HAP-1 (cell line): ENCODE measurements around the gene XRCC4.
"Not testable (repeated sequence)": the region's sequence is repeated elsewhere in the genome, so short reads cannot be mapped to it uniquely, and the experiment has no call there.

Experiments used
- DNase-seq, 2 experiments: peaks; one replicate each; pipeline ENCODE4 v3.0.0-alpha.2; 2016 to 2020; ENCODE audit warnings: low spot score in 2 of 2
- H3K27me3 ChIP-seq: fragments of 250-450 bp; sonication (Bioruptor Pico); 2 replicates; pipeline ENCODE4 v1.5.1; 2020; ENCODE audit warnings: low read depth, mild to moderate bottlenecking, moderate library complexity
- H3K36me3 ChIP-seq: fragments of 250-450 bp; sonication (Bioruptor Pico); replicated peaks from 2 replicates; pipeline ENCODE4 v1.5.1; 2020; ENCODE audit warnings: mild to moderate bottlenecking
- H3K4me1 ChIP-seq: fragments of 250-450 bp; sonication (Bioruptor Pico); 2 replicates; pipeline ENCODE4 v1.5.1; 2020; ENCODE audit warnings: mild to moderate bottlenecking
- H3K4me3 ChIP-seq: fragments of 250-450 bp; sonication (Bioruptor Pico); 2 replicates; pipeline ENCODE4 v1.5.1; 2020; ENCODE audit warnings: mild to moderate bottlenecking, moderate library complexity
- H3K9me3 ChIP-seq: fragments of 250-450 bp; sonication (Bioruptor Pico); 2 replicates; pipeline ENCODE4 v1.5.1; 2020; ENCODE audit warnings: mild to moderate bottlenecking, moderate library complexity
- in situ Hi-C: fragments of 300-500 bp; cut with MboI; formaldehyde crosslinking; loops from 3 replicates; pipeline ENCODE4 v1.14.3; 2020; ENCODE audit warnings: low sequenced_read_pairs, inconsistent platforms, mixed read lengths

The XRCC4 gene

DNA sequence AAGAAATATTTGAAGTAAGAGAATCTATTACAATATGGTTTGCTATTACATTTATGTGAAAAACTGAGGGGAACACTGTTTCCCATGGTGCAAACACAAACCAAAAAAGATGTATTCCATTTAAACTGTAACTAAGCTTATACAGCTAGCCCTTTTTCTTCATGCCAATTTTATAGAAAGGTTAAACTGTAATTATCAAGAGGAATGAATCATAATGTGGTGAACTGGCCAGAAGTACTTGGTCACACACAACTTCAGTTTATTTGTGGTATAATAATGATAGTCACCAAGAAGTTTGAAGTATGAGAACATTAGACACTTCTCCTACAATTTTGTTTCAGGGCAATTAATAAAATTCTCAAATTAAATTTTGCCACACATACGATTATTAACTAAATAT, 177.9 kb downstream of the XRCC4 start:
- H3K9me3 ChIP-seq: no peaks in the 10 kb centered on the region
- no peak for DNase-seq
- H3K27me3 ChIP-seq: no peaks in the 10 kb centered on the region
- H3K4me3 ChIP-seq: no peak overlapping the region
- in situ Hi-C loops: no loop called here
- H3K36me3 ChIP-seq: no peaks in the 10 kb centered on the region
- H3K4me1 ChIP-seq: no peaks in the 10 kb centered on the region

DNA sequence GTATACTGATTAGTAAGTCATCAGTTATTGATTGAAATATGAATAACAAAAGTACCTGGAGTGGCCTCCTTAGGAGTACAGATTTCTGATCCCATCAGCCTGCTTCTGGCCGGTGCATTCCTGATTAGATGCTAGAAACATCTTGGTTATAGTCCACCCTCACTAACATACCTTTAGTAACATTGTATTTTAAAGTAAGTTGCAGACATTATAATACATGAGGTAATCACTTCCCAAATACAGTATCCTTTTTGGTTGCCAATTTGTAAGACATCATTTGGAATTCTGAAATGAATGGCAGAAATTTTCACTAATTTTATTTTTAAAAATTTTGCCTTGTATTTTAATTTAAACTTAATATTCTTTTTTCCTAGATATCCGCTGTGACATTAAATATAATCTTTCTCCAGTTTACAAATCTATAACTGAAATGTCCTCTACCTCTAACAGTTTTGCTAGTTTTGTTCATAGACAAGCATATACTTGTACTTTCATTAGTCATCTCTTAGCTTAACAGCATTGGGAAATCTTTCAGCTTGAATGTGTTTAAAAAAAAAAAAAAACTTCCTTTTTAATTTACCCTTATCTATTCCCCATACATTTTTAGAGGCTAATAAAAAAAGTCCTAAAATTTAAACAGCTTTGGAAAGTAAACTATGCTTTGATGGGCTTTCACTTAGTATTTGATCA, 178.9 kb downstream of the XRCC4 start:
- no peak overlapping the region for H3K4me3 ChIP-seq
- in situ Hi-C loops: no loop called here
- DNase-seq: no peak

GRCh38 chr5:83257684-83258083, 180.3 kb downstream of the XRCC4 start:
- DNase-seq, H3K4me1 ChIP-seq, H3K9me3 ChIP-seq, H3K27me3 ChIP-seq, H3K36me3 ChIP-seq, H3K4me3 ChIP-seq, in situ Hi-C loops: not testable (repeated sequence)

More for the DNA sequence above, 178.9 kb downstream of the XRCC4 start:
- H3K27me3 ChIP-seq: no peaks in the 10 kb centered on the region
- no peaks in the 10 kb centered on the region for H3K9me3 ChIP-seq
- no peaks in the 10 kb centered on the region for H3K4me1 ChIP-seq
- H3K36me3 ChIP-seq: no peaks in the 10 kb centered on the region

- H3K4me1 ChIP-seq: no peaks in the 10 kb centered on the region
- H3K9me3 ChIP-seq: no peaks in the 10 kb centered on the region
- no peak for DNase-seq
- no peaks in the 10 kb centered on the region for H3K27me3 ChIP-seq
- no peaks in the 10 kb centered on the region for H3K36me3 ChIP-seq
- H3K4me3 ChIP-seq: no peak overlapping the region
- in situ Hi-C loops: no loop called here
Observed at GRCh38 chr5:83265318-83265717, 188.0 kb downstream of the XRCC4 start.

DNA sequence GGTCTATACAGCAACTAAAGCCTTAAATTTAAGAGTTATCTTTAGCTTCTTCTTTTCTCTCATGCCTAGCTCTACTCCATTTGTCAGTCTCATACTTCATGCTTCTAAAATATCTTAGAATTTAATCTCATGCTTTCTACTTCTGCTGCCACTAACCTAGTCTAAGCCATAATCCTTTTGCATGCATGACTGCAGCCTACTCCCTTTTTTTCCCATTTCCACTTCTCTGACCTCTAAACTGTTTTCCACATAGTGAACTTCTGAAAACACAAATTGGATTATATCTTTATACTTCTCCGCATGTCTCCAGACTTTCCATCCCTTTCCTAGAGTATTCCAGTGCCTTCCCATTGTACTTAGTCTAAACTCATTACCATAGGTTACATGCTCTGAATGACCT, 193.0 kb downstream of the XRCC4 start:
- Histone ChIP-seq H3K4me1 (no peaks in the 10 kb centered on the region), H3K4me3 (no peak overlapping the region), H3K36me3 (no peaks in the 10 kb centered on the region), H3K27me3 (no peaks in the 10 kb centered on the region), H3K9me3 (no peaks in the 10 kb centered on the region)
- in situ Hi-C loops: no loop called here
- DNase-seq: no peak

DNA sequence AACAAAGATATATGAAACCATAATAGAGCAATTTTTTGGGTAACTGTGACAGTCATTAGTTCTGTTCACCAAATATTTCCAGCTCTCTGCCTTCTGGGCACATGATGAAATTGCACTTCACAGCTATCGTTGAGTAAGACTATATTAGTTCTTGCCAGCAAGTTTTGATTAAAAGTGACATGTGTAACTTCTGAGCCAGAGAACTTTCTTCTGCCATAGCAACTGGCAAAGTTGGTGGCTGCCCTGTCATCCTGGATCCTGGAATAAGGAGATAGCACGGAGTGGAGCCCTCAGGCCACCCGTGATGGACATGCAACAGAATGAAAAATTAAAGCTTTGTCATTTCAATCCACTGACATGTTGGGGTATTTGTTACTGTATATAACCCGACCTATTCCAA, 199.8 kb downstream of the XRCC4 start:
- no peaks in the 10 kb centered on the region for H3K4me1 ChIP-seq
- DNase-seq: no peak
- no peak overlapping the region for H3K4me3 ChIP-seq
- H3K27me3 ChIP-seq: no peaks in the 10 kb centered on the region
- H3K36me3 ChIP-seq: no peaks in the 10 kb centered on the region
- no peaks in the 10 kb centered on the region for H3K9me3 ChIP-seq
- in situ Hi-C loops: no loop called here

GRCh38 chr5:83277953-83278352, 200.6 kb downstream of the XRCC4 start:
- H3K36me3 ChIP-seq: no peaks in the 10 kb centered on the region
- no peaks in the 10 kb centered on the region for H3K27me3 ChIP-seq
- H3K4me3 ChIP-seq: no peak overlapping the region
- H3K9me3 ChIP-seq: no peaks in the 10 kb centered on the region
- in situ Hi-C loops: no loop called here
- DNase-seq: no peak
- H3K4me1 ChIP-seq: no peaks in the 10 kb centered on the region

DNA sequence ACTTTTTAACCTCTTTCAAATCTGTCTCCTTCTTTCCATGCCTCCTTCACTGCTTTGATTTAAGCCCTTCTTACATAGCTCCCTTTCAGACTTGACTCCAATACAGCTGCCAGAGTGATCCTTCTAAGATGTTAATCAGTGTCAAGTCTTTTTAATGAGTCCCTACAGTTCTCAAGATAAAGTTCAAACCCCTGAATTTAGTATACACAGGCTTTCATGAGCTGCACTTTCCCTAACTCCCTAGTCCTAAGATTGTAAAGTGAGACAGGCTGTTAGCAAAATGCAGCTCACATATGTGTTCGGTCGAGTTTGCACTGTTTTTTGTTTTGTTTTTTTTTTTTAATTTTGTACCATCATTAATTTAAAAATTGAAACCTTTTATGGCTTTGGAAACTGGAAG, 203.8 kb downstream of the XRCC4 start:
- H3K27me3 ChIP-seq: no peaks in the 10 kb centered on the region
- in situ Hi-C loops: no loop called here
- H3K4me3 ChIP-seq: no peak overlapping the region
- H3K36me3 ChIP-seq: no peaks in the 10 kb centered on the region
- DNase-seq: no peak
- no peaks in the 10 kb centered on the region for H3K9me3 ChIP-seq
- no peaks in the 10 kb centered on the region for H3K4me1 ChIP-seq

- in situ Hi-C loops: no loop called here
- no peak for DNase-seq
Observed at GRCh38 chr5:83281658-83282057, 204.3 kb downstream of the XRCC4 start.

GRCh38 chr5:83283761-83284160, 206.4 kb downstream of the XRCC4 start:
- in situ Hi-C loops: no loop called here
- H3K4me3 ChIP-seq: no peak overlapping the region
- H3K27me3 ChIP-seq: no peaks in the 10 kb centered on the region
- H3K9me3 ChIP-seq: no peaks in the 10 kb centered on the region
- no peaks in the 10 kb centered on the region for H3K36me3 ChIP-seq
- no peak for DNase-seq
- no peaks in the 10 kb centered on the region for H3K4me1 ChIP-seq

More at GRCh38 chr5:83281658-83282057, 204.3 kb downstream of the XRCC4 start:
- Histone ChIP-seq H3K4me1 (no peaks in the 10 kb centered on the region), H3K4me3 (no peak overlapping the region), H3K27me3 (no peaks in the 10 kb centered on the region), H3K9me3 (no peaks in the 10 kb centered on the region), H3K36me3 (no peaks in the 10 kb centered on the region)

DNA sequence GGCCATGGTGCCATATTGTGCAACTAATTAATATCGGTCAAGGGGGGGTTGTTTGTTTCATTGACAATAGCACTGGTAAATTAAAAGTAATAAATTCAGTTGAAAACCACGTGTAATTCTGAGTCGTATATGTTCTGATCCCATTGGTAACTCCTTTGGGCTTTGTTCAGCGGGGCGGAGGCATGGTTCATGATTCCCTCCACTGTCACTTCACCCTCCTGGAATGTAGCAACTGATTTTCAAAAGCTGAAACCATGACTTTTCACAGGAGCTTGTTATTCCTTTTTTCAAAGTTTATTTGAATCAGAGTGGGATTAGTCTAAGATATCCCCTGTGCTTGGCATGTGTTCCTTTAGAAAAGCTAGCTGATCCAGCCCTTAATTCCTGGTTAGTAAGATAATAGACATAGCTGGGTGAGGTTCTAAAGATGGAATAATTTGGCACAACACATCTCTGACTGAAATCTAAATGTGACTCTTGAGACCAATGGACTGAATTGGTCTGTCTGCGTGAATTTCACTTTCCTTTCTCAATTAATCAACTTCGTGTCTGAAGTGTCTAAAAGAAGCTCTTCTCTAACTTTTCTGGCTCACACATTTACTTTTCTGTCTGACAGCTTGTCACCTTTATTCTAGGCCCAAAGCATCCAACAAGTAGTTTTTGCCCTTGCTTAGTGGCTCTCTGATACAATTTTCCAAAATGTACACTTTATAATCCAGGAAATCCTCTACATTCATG, 208.5 kb downstream of the XRCC4 start:
- no peaks in the 10 kb centered on the region for H3K4me1 ChIP-seq
- no peaks in the 10 kb centered on the region for H3K36me3 ChIP-seq
- in situ Hi-C loops: no loop called here
- no peak for DNase-seq
- H3K4me3 ChIP-seq: no peak overlapping the region
- H3K9me3 ChIP-seq: no peaks in the 10 kb centered on the region
- H3K27me3 ChIP-seq: no peaks in the 10 kb centered on the region

DNA sequence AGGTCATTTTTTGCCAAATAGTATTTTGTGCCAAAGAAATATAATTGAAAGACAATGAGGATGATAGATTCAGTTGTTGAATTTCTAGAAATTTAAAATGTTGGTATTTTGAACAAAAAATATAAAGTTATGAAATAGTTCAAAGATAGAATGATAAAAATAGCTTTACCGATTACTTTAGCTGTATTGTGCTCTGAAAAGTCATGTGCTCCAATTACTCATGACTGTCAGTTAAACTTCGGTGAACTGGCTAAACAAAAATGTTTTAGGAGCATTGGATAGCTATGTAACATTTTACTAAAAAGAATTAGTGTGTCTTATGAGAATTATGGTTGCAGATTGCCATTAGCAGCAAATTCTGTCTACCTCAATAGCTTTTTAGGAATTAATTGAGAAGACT, 216.9 kb downstream of the XRCC4 start:
- Histone ChIP-seq H3K36me3 (no peaks in the 10 kb centered on the region), H3K9me3 (no peaks in the 10 kb centered on the region), H3K4me1 (no peaks in the 10 kb centered on the region), H3K27me3 (no peaks in the 10 kb centered on the region), H3K4me3 (no peak overlapping the region)
- no peak for DNase-seq
- in situ Hi-C loops: no loop called here

DNA sequence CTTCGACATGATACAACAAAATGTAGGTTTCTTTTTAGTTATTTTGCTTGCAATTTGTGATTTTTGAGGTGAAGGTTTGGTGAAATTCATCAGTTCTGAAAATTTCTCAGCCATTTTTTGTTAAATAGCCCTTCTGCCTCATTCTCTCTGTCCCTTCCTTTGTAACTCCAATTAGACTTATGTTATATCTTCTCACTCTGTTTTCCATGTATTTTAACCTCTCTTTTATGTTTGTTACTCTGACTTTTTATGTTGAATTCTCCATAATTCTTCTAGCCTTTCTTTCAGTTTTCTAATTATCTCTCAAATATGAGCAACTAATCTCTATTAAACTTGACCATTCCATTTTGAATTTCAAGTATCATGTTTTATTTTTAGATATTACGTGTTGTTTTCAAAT, 222.0 kb downstream of the XRCC4 start:
- DNase-seq: no peak
- in situ Hi-C loops: no loop called here
- no peaks in the 10 kb centered on the region for H3K4me1 ChIP-seq

GRCh38 chr5:83306572-83307241, 229.4 kb downstream of the XRCC4 start:
- H3K9me3 ChIP-seq: no peaks in the 10 kb centered on the region
- no peaks in the 10 kb centered on the region for H3K4me1 ChIP-seq
- no peaks in the 10 kb centered on the region for H3K27me3 ChIP-seq
- in situ Hi-C loops: no loop called here
- H3K4me3 ChIP-seq: no peak overlapping the region
- H3K36me3 ChIP-seq: no peaks in the 10 kb centered on the region
- DNase-seq: no peak

More for the DNA sequence above, 222.0 kb downstream of the XRCC4 start:
- Histone ChIP-seq H3K36me3 (no peaks in the 10 kb centered on the region), H3K9me3 (no peaks in the 10 kb centered on the region), H3K4me3 (no peak overlapping the region), H3K27me3 (no peaks in the 10 kb centered on the region)
